Fibroblast of villous mesenchyme (primary cell): ENCODE data around the gene BTBD16. TPM values are rescaled to one million over a fixed set of nuclear protein-coding genes. Genes with fewer than 3 reads are reported as not detected.

Source experiments
- DNase-seq: peaks from one replicate; pipeline ENCODE4 v3.0.0-alpha.2; 2010; ENCODE audit warnings: low read depth
- H3K4me3 ChIP-seq: 2 replicates; pipeline ENCODE4 v1.5.1; 2011; ENCODE audit warnings: low read depth, mild to moderate bottlenecking, low read length
- CTCF ChIP-seq: IDR thresholded peaks from 2 replicates; pipeline ENCODE4 v1.5.1; 2012; ENCODE audit warnings: low read depth, mild to moderate bottlenecking, low read length; ENCODE audit not compliant: insufficient read depth
- total RNA-seq: library from RNA; depleted of rRNA; stranded (reverse); fragments of >200 nt; gene quantifications from 2 replicates; pipeline ENCODE4 v1.2.3, GENCODE V29; 2012

The BTBD16 gene
- total RNA-seq, 1 donor = not detected

DNA sequence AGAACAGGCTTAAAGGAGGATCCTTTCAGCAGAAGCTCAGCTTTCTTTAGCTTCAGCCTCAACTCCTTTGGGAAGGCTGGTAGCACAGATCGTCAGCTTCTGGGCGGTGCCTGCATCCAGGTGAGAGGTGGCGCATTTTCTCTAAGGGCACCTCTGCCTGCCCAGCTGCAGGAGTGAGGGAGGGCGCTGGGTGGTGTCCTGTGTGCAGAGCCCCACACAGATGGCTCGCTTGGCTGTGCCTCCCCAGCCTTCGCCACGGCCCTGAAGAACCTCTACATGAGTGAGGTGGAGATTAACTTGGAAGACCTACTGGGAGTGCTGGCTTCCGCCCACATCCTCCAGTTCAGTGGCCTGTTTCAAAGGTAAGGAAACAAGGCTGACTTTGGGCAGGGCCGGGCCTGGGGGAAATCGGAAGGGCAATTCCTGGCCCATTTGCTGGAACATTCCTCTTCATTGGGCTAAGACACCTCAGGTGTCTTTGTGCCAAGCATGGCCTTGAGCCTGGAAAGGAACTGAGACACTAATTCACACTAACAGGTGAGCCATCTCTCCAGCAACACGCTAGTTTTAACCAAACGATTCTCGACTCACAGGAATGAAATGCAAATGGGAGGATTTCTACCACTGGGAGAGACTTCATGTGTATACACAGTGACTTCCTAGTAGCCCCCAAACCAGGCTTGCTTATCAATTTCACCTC is 19.9 kb downstream of the BTBD16 start:
- TF ChIP-seq CTCF = no peak
- DNase-seq = no peak
- H3K4me3 ChIP-seq = no peak overlapping the region

DNA sequence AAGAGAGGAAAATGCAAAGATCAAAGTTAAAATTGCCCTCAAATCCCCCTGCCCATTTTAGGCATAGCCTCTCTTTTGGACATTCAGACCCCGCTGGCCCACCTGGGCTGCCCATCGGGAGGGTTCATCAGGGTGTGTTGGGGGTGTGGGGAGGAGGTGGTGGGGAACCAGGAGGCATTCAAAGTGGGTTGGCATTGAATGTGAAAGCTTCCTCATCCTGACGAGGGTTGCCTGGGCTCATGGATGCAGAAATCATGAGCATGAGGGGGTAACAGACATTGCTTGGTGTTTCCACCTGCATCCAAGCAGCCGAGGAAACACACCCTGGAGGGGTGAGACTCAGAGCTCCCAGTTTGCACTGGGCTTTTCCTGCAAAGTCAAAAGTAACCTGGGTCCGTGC is 20.6 kb downstream of the BTBD16 start:
- DNase-seq = no peak
- no peak overlapping the region for H3K4me3 ChIP-seq
- TF ChIP-seq CTCF = no peak

DNA sequence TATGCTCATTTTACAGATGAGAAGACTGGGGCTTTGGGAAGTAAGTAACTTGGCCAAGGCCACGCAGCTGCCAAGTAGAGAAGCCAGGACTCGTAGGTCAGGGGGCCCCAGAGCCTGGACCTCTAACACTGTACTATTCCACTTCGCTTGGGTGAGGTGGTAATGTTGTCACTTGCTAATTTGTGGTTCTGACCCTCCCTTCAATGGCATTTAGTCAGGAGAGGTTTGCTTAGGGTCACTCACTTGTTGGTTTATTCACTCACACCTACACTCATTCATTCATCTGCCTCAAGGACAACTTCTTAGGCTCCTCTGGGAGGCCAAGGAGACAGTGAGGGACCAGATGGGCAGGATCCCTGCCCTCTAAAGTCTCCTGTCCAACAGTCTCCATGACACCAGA is 21.3 kb downstream of the BTBD16 start:
- no peak overlapping the region for H3K4me3 ChIP-seq
- DNase-seq = no peak
- TF ChIP-seq CTCF = no peak

- no peak for DNase-seq
- TF ChIP-seq CTCF = no peak
- H3K4me3 ChIP-seq = no peak overlapping the region
These were observed 22.3 kb downstream of the BTBD16 start for GRCh38 chr10:122293156-122293960.

DNA sequence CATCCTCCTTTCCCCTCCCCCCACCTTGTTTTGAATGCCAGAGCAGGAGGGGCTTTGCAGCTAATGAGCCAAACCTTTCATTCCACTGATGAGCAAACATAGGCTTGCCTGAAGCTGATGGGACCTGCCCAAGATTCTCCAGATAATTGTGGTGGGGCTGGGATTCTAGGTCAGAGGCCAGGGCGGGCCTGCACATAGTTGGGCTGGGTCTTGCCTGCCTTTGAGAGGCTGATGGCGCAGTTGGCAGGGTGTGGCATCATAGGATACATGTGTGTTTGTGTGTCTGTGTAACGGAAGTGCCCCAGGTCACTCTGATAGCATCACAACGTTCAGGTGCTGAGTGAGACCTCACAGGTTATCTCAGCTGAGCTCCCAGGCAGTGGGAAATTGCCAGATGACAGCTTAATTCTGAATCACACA is 22.9 kb downstream of the BTBD16 start:
- no peak for TF ChIP-seq CTCF
- no peak for DNase-seq
- H3K4me3 ChIP-seq = no peak overlapping the region

GRCh38 chr10:122294511-122295450 is 23.7 kb downstream of the BTBD16 start:
- TF ChIP-seq CTCF = no peak
- DNase-seq = no peak
- no peak overlapping the region for H3K4me3 ChIP-seq
